Mesothelial cell of epicardium (in vitro differentiated cells): ENCODE data around the gene PIM1. TPM values are rescaled to one million over a fixed set of nuclear protein-coding genes. Genes with fewer than 3 reads are reported as not detected.

Experiments used
- DNase-seq, 2 experiments: peaks; one replicate each; pipeline ENCODE4 v3.0.0; 2021; ENCODE audit warnings: low spot score in 2 of 2; ENCODE audit not compliant: unreplicated experiment in 2 of 2
- H3K27ac Mint-ChIP-seq: 2 replicates; pipeline ENCODE4 v1.8.0; 2021; ENCODE audit warnings: mixed read lengths
- H3K27me3 Mint-ChIP-seq: 2 replicates; pipeline ENCODE4 v1.8.0; 2021; ENCODE audit warnings: low read depth, mixed read lengths
- H3K36me3 Mint-ChIP-seq: 2 replicates; pipeline ENCODE4 v1.8.0; 2021; ENCODE audit warnings: mixed read lengths
- H3K4me1 Mint-ChIP-seq: 2 replicates; pipeline ENCODE4 v1.8.0; 2021; ENCODE audit warnings: mixed read lengths
- H3K4me3 Mint-ChIP-seq: 2 replicates; pipeline ENCODE4 v1.8.0; 2021; ENCODE audit warnings: mild to moderate bottlenecking, moderate library complexity, mixed read lengths
- H3K9me3 Mint-ChIP-seq: 2 replicates; pipeline ENCODE4 v1.8.0; 2021; ENCODE audit warnings: mixed read lengths
- CTCF ChIP-seq: fragments of 200-600 bp; sonication (generic); IDR thresholded peaks from one replicate; pipeline ENCODE4 v1.5.0; 2021; ENCODE audit warnings: antibody characterized with exemption; ENCODE audit not compliant: unreplicated experiment
- total RNA-seq: library from RNA; stranded (reverse); gene quantifications from 3 replicates; pipeline ENCODE4 v1.2.1, GENCODE V29; 2021

PIM1 gene
- total RNA-seq, 1 donor from 2014 or later, result 26.2 TPM

- peaks cover 4% of the 10 kb centered on the region for H3K27me3 Mint-ChIP-seq
- no peaks in the 10 kb centered on the region for H3K36me3 Mint-ChIP-seq
- H3K27ac Mint-ChIP-seq, result no peak overlapping the region
- no peaks in the 10 kb centered on the region for H3K9me3 Mint-ChIP-seq
- TF ChIP-seq CTCF, result no peak
- H3K4me1 Mint-ChIP-seq, result peaks cover 16% of the 10 kb centered on the region
- no peak overlapping the region for H3K4me3 Mint-ChIP-seq
- DNase-seq, result no peak
Observed at GRCh38 chr6:37206622-37207021, 36.7 kb downstream of the PIM1 start.

GRCh38 chr6:37207903-37208456, 38.0 kb downstream of the PIM1 start:
- Mint-ChIP-seq H3K27me3 (no peaks in the 10 kb centered on the region), H3K27ac (no peak overlapping the region), H3K4me3 (no peak overlapping the region), H3K9me3 (no peaks in the 10 kb centered on the region), H3K4me1 (peaks cover 12% of the 10 kb centered on the region), H3K36me3 (no peaks in the 10 kb centered on the region)
- peak in 1 of 2 experiments; percentile 67 for DNase-seq
- TF ChIP-seq CTCF, result peak; percentile 71

DNA sequence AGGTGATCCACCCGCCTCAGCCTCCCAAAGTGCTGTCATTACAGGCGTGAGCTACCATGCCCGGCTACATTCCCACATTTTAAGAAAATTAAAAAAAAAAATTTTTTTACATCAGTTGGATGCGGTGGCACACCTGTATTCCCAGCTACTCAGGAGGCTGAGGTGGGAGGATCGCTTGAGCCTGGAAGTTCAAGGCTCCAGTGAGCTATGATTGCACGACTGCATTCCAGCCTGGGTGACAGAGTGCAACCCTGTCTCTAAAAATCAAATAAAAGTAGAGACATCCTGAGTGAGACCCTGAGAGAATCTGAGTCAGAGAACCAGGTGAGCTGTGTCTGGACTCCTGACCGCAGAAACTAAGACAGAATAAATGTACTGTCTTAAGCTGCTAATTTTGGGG, 38.8 kb downstream of the PIM1 start:
- no peak for DNase-seq
- no peak overlapping the region for H3K4me3 Mint-ChIP-seq
- no peak for TF ChIP-seq CTCF
- no peaks in the 10 kb centered on the region for H3K36me3 Mint-ChIP-seq
- no peaks in the 10 kb centered on the region for H3K27me3 Mint-ChIP-seq
- no peak overlapping the region for H3K27ac Mint-ChIP-seq
- peaks cover 10% of the 10 kb centered on the region for H3K4me1 Mint-ChIP-seq
- no peaks in the 10 kb centered on the region for H3K9me3 Mint-ChIP-seq

DNA sequence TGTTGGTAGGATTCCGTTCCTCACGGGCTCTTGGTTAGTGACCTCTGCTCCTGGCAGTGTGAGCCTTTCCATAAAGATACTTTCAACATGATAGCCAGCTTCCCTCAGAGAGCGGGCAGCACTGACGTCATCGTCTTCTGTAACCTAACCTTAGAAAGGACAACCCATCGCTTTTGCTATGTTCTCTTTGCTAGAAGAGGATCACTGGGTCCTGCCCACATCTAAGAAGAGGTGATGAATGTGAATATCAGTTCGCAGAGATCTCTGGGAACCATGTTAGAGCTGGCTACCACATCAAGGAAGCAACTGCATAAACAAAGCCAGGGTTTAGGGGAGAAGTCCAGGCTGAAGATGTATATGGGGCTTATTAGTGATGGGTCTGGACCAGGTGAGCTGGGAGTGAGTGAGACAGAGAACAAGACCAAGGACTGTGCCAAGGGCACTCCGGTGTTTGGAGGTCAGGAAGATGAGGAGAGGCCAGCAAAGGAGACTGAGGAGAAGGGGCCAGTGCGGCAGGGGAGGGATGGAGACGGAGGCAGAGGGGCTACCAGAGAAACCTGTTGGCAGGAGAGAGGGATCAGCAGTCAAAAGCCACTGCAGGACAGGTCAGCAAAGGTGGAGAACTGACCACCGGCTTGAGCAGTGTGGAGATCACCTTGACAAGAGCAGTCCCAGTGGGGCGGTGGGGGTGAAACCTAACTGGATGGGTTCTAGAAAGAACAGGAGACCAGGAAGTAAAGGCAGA, 39.7 kb downstream of the PIM1 start:
- H3K27me3 Mint-ChIP-seq, result no peaks in the 10 kb centered on the region
- H3K36me3 Mint-ChIP-seq, result no peaks in the 10 kb centered on the region
- no peak for DNase-seq
- H3K9me3 Mint-ChIP-seq, result no peaks in the 10 kb centered on the region
- no peak for TF ChIP-seq CTCF
- peaks cover 5% of the 10 kb centered on the region for H3K4me1 Mint-ChIP-seq
- H3K4me3 Mint-ChIP-seq, result no peak overlapping the region
- no peak overlapping the region for H3K27ac Mint-ChIP-seq

GRCh38 chr6:37210313-37210968, 40.5 kb downstream of the PIM1 start:
- no peak overlapping the region for H3K4me3 Mint-ChIP-seq
- peaks cover 5% of the 10 kb centered on the region for H3K4me1 Mint-ChIP-seq
- H3K27me3 Mint-ChIP-seq, result no peaks in the 10 kb centered on the region
- no peaks in the 10 kb centered on the region for H3K9me3 Mint-ChIP-seq
- no peak overlapping the region for H3K27ac Mint-ChIP-seq
- peak; percentile 40 to 86 for DNase-seq
- peak; percentile 91 for TF ChIP-seq CTCF
- no peaks in the 10 kb centered on the region for H3K36me3 Mint-ChIP-seq
